Endodermal cell (in vitro differentiated cells): ENCODE results near the gene MYRIP. TPM values are rescaled to one million over a fixed set of nuclear protein-coding genes. Genes with fewer than 3 reads are reported as not detected.

Experiments
- DNase-seq: peaks from one replicate; pipeline ENCODE4 v3.0.0-alpha.2; 2017
- H3K27ac ChIP-seq: 2 replicates; pipeline ENCODE4 v1.5.1; 2013; ENCODE audit warnings: mild to moderate bottlenecking, low read depth, low read length, moderate library complexity
- H3K27me3 ChIP-seq: 2 replicates; pipeline ENCODE4 v1.6.1; 2013; ENCODE audit warnings: mild to moderate bottlenecking, low read length, moderate library complexity; ENCODE audit not compliant: insufficient read depth, control insufficient read depth, poor library complexity, severe bottlenecking
- H3K36me3 ChIP-seq: 2 replicates; pipeline ENCODE4 v1.7.0; 2013; ENCODE audit warnings: mild to moderate bottlenecking, low read length, moderate library complexity; ENCODE audit not compliant: control insufficient read depth, insufficient read depth
- H3K4me1 ChIP-seq: one replicate; pipeline ENCODE4 v1.7.0; 2013; ENCODE audit warnings: low read length; ENCODE audit not compliant: control insufficient read depth, insufficient read depth
- H3K4me3 ChIP-seq: 2 replicates; pipeline ENCODE4 v1.5.1; 2013; ENCODE audit warnings: mild to moderate bottlenecking, low read length, moderate library complexity
- H3K9ac ChIP-seq: 2 replicates; pipeline ENCODE4 v1.6.1; 2013; ENCODE audit warnings: mild to moderate bottlenecking, low read length, moderate library complexity; ENCODE audit not compliant: poor library complexity, severe bottlenecking; ENCODE audit errors: extremely low read depth
- H3K9me3 ChIP-seq: 2 replicates; pipeline ENCODE4 v1.6.1; 2013; ENCODE audit warnings: mild to moderate bottlenecking, low read length, moderate library complexity; ENCODE audit not compliant: control insufficient read depth
- H3K27ac Mint-ChIP-seq: 2 replicates; pipeline ENCODE4 v1.8.0; 2020; ENCODE audit warnings: mixed read lengths
- H3K27me3 Mint-ChIP-seq: 2 replicates; pipeline ENCODE4 v1.8.0; 2021; ENCODE audit warnings: mild to moderate bottlenecking, mixed read lengths; ENCODE audit not compliant: insufficient read depth
- H3K36me3 Mint-ChIP-seq: 2 replicates; pipeline ENCODE4 v1.8.0; 2020; ENCODE audit warnings: low read depth, mixed read lengths
- H3K4me1 Mint-ChIP-seq: 2 replicates; pipeline ENCODE4 v1.8.0; 2020; ENCODE audit warnings: mixed read lengths
- H3K4me3 Mint-ChIP-seq: 2 replicates; pipeline ENCODE4 v1.8.0; 2020; ENCODE audit warnings: mild to moderate bottlenecking, moderate library complexity, mixed read lengths
- H3K9me3 Mint-ChIP-seq: 2 replicates; pipeline ENCODE4 v1.8.0; 2020; ENCODE audit warnings: mild to moderate bottlenecking, mixed read lengths
- WGBS, 2 experiments: methylation state at CpG; one replicate each; pipeline versions ENCODE4 v1.1.5 to v1.1.7; 2013; ENCODE audit warnings: missing lambda C conversion rate in 2 of 2, mixed read lengths in 1 of 2; ENCODE audit not compliant: insufficient coverage in 1 of 2, insufficient read length in 1 of 2; 5-methylcytosine and 5-hydroxymethylcytosine counted together
- total RNA-seq, 2 donors: library from RNA; stranded (reverse); fragmentation: NEBNext Ultra II Directional in 1 of 2; extraction: Animal tissue kit (Norgen Biotek cat#: 25700) in 1 of 2; gene quantifications; 2 replicates in 1 of 2; 3 replicates in 1 of 2; pipeline ENCODE4 v1.2.1, GENCODE V29; 2021
- TF ChIP-seq, protein P1 (sequence below): fragments of 200-600 bp; sonication (generic); conservative IDR thresholded peaks from 2 replicates; pipeline ENCODE4 v1.5.0; 2021; ENCODE audit warnings: antibody characterized with exemption, mild to moderate bottlenecking

MYRIP gene
- total RNA-seq, 2 donors from 2014 or later: 4.3 to 4.6 TPM

DNA sequence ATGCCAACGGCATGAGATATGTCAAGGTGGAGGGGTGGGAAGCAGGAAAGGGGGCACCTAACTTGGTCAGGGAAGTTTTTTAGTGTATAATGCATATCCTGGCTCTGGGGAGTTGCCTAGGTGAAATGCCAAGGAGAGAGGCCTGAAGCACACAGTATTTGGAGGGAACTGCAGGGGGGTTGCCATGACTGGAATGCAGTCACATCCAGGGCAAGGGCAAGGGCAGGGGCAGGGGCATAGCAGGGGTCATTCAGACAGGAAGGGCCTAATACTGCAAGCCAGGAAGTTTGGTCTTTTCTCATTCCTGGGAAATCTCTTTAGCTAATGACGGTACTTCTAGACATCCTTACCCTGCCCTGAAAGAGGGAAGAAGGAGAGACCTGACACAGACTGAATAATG is 60.5 kb downstream of the MYRIP start:
- H3K36me3 ChIP-seq: no peaks in the 10 kb centered on the region
- WGBS, 2 experiments: 92% methylated on average over 2 of the region's 2 CpGs; no CpG with 5 or more reads in 1 of the 2 experiments
- H3K4me3 ChIP-seq: no peak overlapping the region
- H3K27me3 ChIP-seq: no peaks in the 10 kb centered on the region
- H3K27ac ChIP-seq: no peak overlapping the region
- Mint-ChIP-seq H3K4me1 (no peaks in the 10 kb centered on the region), H3K36me3 (no peaks in the 10 kb centered on the region), H3K4me3 (no peak overlapping the region), H3K27ac (no peak overlapping the region), H3K9me3 (peaks cover 14% of the 10 kb centered on the region), H3K27me3 (no peaks in the 10 kb centered on the region)
- no peaks in the 10 kb centered on the region for H3K4me1 ChIP-seq
- DNase-seq: peak; percentile 64
- no peaks in the 10 kb centered on the region for H3K9me3 ChIP-seq
- TF ChIP-seq, protein P1, sequence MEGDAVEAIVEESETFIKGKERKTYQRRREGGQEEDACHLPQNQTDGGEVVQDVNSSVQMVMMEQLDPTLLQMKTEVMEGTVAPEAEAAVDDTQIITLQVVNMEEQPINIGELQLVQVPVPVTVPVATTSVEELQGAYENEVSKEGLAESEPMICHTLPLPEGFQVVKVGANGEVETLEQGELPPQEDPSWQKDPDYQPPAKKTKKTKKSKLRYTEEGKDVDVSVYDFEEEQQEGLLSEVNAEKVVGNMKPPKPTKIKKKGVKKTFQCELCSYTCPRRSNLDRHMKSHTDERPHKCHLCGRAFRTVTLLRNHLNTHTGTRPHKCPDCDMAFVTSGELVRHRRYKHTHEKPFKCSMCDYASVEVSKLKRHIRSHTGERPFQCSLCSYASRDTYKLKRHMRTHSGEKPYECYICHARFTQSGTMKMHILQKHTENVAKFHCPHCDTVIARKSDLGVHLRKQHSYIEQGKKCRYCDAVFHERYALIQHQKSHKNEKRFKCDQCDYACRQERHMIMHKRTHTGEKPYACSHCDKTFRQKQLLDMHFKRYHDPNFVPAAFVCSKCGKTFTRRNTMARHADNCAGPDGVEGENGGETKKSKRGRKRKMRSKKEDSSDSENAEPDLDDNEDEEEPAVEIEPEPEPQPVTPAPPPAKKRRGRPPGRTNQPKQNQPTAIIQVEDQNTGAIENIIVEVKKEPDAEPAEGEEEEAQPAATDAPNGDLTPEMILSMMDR: no peak
- no peak overlapping the region for H3K9ac ChIP-seq

DNA sequence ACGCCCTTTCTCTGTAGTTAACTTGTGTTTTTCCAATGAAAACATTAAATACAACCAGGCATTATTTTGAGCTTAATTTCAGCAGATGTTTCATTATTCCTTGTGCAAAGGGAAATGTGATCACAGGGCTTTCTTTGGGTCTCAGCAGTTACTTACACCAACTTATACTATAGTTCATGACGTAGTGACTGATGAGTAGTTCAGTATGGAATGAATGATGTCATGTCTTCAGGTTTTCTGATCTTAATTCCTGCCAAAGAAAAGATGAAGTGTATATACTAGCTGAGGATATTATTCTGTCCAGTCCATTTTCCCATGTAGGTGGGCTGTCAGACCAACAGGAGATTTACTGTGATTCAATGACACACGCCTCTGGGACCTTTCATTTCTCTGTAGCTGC is 61.3 kb downstream of the MYRIP start:
- no peak overlapping the region for H3K4me3 ChIP-seq
- no peak for DNase-seq
- H3K4me3 Mint-ChIP-seq: no peak overlapping the region
- TF ChIP-seq, protein P1: no peak
- no peaks in the 10 kb centered on the region for H3K4me1 Mint-ChIP-seq
- H3K27ac Mint-ChIP-seq: no peak overlapping the region
- no peaks in the 10 kb centered on the region for H3K9me3 ChIP-seq
- no peaks in the 10 kb centered on the region for H3K36me3 ChIP-seq
- 94% methylated on average over 2 of the region's 3 CpGs; no CpG with 5 or more reads in 1 of the 2 experiments for WGBS, 2 experiments
- H3K9ac ChIP-seq: no peak overlapping the region
- no peaks in the 10 kb centered on the region for H3K36me3 Mint-ChIP-seq
- H3K9me3 Mint-ChIP-seq: peaks cover 10% of the 10 kb centered on the region
- H3K27me3 Mint-ChIP-seq: no peaks in the 10 kb centered on the region
- H3K4me1 ChIP-seq: no peaks in the 10 kb centered on the region
- H3K27me3 ChIP-seq: no peaks in the 10 kb centered on the region
- no peak overlapping the region for H3K27ac ChIP-seq

DNA sequence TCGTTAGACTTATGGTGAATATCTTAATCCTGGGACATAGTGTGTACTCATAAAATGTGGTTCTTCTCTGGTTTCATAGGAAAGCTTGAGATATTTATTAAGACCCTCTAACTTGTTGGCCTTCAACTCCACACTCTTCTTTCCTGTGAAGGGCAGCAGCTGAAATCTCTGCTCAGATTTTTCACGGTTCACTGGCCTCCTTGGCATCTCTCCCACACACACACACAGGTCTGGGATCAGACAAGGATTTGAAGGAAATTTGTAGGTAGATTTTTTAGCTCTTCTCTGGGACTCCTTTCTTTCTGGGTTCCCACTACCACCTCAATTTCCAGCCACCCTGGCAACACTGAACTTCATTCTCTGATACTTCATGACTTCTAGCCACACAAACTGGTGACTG is 70.2 kb downstream of the MYRIP start:
- H3K36me3 Mint-ChIP-seq: no peaks in the 10 kb centered on the region
- DNase-seq: no peak
- no peaks in the 10 kb centered on the region for H3K4me1 Mint-ChIP-seq
- H3K4me3 Mint-ChIP-seq: no peak overlapping the region
- no peaks in the 10 kb centered on the region for H3K9me3 ChIP-seq
- no peaks in the 10 kb centered on the region for H3K27me3 ChIP-seq
- H3K27me3 Mint-ChIP-seq: no peaks in the 10 kb centered on the region
- no peak overlapping the region for H3K27ac Mint-ChIP-seq
- peaks cover 22% of the 10 kb centered on the region for H3K9me3 Mint-ChIP-seq
- WGBS, 2 experiments: 100% methylated on average over 1 to 2 of the region's 2 CpGs
- H3K4me1 ChIP-seq: no peaks in the 10 kb centered on the region
- no peak overlapping the region for H3K27ac ChIP-seq
- no peak overlapping the region for H3K4me3 ChIP-seq
- TF ChIP-seq, protein P1: no peak
- H3K9ac ChIP-seq: no peak overlapping the region
- H3K36me3 ChIP-seq: no peaks in the 10 kb centered on the region
